H1 (cell line): ENCODE data around the gene PRKCA. TPM values are rescaled to one million over a fixed set of nuclear protein-coding genes. Genes with fewer than 3 reads are reported as not detected.

Source experiments
- CTCF ChIA-PET: fragments of 300-600 bp; sonication (Branson Sonifier 250); formaldehyde crosslinking; loops from one replicate; lab custom pipeline; 2021; ENCODE audit not compliant: partially characterized antibody; lab: Charles Lee
- POLR2A ChIA-PET: fragments of 300-600 bp; sonication (Branson Sonifier 250); formaldehyde crosslinking; loops from one replicate; lab custom pipeline; 2021; ENCODE audit warnings: inconsistent platforms; ENCODE audit not compliant: partially characterized antibody; lab: Charles Lee
- DNase-seq, 2 experiments: peaks; one replicate each; pipeline versions ENCODE4 v3.0.0 to v3.0.0-alpha.2; 2010 to 2022; ENCODE audit warnings: low spot score in 2 of 2, low read depth in 1 of 2, mixed read lengths in 1 of 2
- FAIRE-seq: peaks from 2 replicates; lab custom pipeline; 2011; peaks lifted over from hg19 to GRCh38; lab: Jason Lieb, UNC
- H2AFZ ChIP-seq: 2 replicates; pipeline ENCODE4 v1.8.1; 2012; ENCODE audit warnings: low read length, inconsistent platforms
- H2AK5ac ChIP-seq: 2 replicates; pipeline ENCODE4 v1.6.1; 2013; ENCODE audit warnings: low read depth, low read length
- H2BK120ac ChIP-seq: replicated peaks from 2 replicates; pipeline ENCODE3; 2013; ENCODE audit warnings: low read depth, low read length, inconsistent platforms
- H2BK12ac ChIP-seq: 2 replicates; pipeline ENCODE4 v1.6.1; 2013; ENCODE audit warnings: low read depth, low read length
- H2BK15ac ChIP-seq: 2 replicates; pipeline ENCODE4 v1.6.1; 2013; ENCODE audit warnings: low read length
- H2BK20ac ChIP-seq: 2 replicates; pipeline ENCODE4 v1.6.1; 2013; ENCODE audit warnings: low read length
- H2BK5ac ChIP-seq: 2 replicates; pipeline ENCODE4 v1.6.1; 2013; ENCODE audit warnings: low read depth, low read length
- H3K14ac ChIP-seq: 2 replicates; pipeline ENCODE4 v1.6.1; 2013; ENCODE audit warnings: inconsistent platforms; ENCODE audit not compliant: insufficient read length
- H3K18ac ChIP-seq: 2 replicates; pipeline ENCODE4 v1.6.1; 2013; ENCODE audit warnings: low read length; ENCODE audit errors: extremely low read depth
- H3K23ac ChIP-seq: 2 replicates; pipeline ENCODE4 v1.6.1; 2013; ENCODE audit warnings: inconsistent platforms; ENCODE audit not compliant: insufficient read length
- H3K23me2 ChIP-seq: 2 replicates; pipeline ENCODE4 v1.6.1; 2013; ENCODE audit warnings: low read depth, low read length
- H3K27ac ChIP-seq: 2 replicates; pipeline ENCODE4 v1.6.1; 2011; ENCODE audit warnings: low read depth, low read length, inconsistent platforms
- H3K27me3 ChIP-seq, 4 experiments: replicated peaks in 1 of 4; 1 replicate in 1 of 4; 2 replicates in 3 of 4; pipeline versions ENCODE4 v1.6.1 to v1.8.1; 2011 to 2013; ENCODE audit warnings: low read length in 3 of 4, mild to moderate bottlenecking in 3 of 4, inconsistent platforms in 2 of 4, mixed read lengths in 2 of 4, moderate library complexity in 1 of 4; ENCODE audit not compliant: control insufficient read depth in 3 of 4, insufficient read depth in 3 of 4; ENCODE audit errors: extremely low read depth in 1 of 4
- H3K36me3 ChIP-seq, 4 experiments: 2 replicates each; pipeline versions ENCODE4 v1.6.1 to v1.8.1; 2011 to 2013; ENCODE audit warnings: mild to moderate bottlenecking in 4 of 4, low read length in 3 of 4, moderate library complexity in 2 of 4, control low read depth in 1 of 4, inconsistent platforms in 1 of 4; ENCODE audit not compliant: insufficient read depth in 4 of 4, control insufficient read depth in 2 of 4
- H3K4ac ChIP-seq: replicated peaks from 2 replicates; pipeline ENCODE3; 2013; ENCODE audit warnings: low read length, low read depth, mixed read lengths, inconsistent platforms; ENCODE audit not compliant: insufficient read length
- H3K4me1 ChIP-seq, 4 experiments: replicated peaks in 1 of 4; 1 replicate in 1 of 4; 2 replicates in 3 of 4; pipeline versions ENCODE4 v1.6.1 to v1.8.1; 2011 to 2013; ENCODE audit warnings: low read length in 3 of 4, inconsistent platforms in 2 of 4, mixed read lengths in 1 of 4; ENCODE audit not compliant: insufficient read depth in 4 of 4, control insufficient read depth in 3 of 4
- H3K4me2 ChIP-seq, 2 experiments: 2 replicates each; pipeline versions ENCODE4 v1.6.1 to v1.8.1; 2011 to 2013; ENCODE audit warnings: low read depth in 2 of 2, low read length in 2 of 2, control low read depth in 1 of 2, inconsistent platforms in 1 of 2, mild to moderate bottlenecking in 1 of 2; ENCODE audit not compliant: insufficient read depth in 1 of 2
- H3K4me3 ChIP-seq, 4 experiments: fragments of 200-600, 300-600 bp in 1 of 4; sonication (generic), shearing (Covaris generic), sonication (Bioruptor Twin) in 1 of 4; 2 replicates each; pipeline versions ENCODE4 v1.5.1 to v1.8.1; 2011 to 2016; ENCODE audit warnings: low read length in 4 of 4, low read depth in 3 of 4, control low read depth in 2 of 4, inconsistent platforms in 2 of 4, mild to moderate bottlenecking in 2 of 4, mixed read lengths in 1 of 4, moderate library complexity in 1 of 4; ENCODE audit not compliant: insufficient read depth in 2 of 4; ENCODE audit errors: extremely low read depth in 1 of 4
- H3K56ac ChIP-seq: replicated peaks from 2 replicates; pipeline ENCODE3; 2013; ENCODE audit warnings: low read depth, mild to moderate bottlenecking, mixed read lengths, low read length, inconsistent platforms; ENCODE audit not compliant: insufficient read length
- H3K79me1 ChIP-seq: 2 replicates; pipeline ENCODE4 v1.6.1; 2013; ENCODE audit warnings: low read depth, low read length, control low read depth
- H3K79me2 ChIP-seq, 2 experiments: 2 replicates each; pipeline versions ENCODE4 v1.6.1 to v1.8.1; 2012 to 2013; ENCODE audit warnings: low read length in 2 of 2, mild to moderate bottlenecking in 2 of 2, inconsistent platforms in 1 of 2; ENCODE audit not compliant: insufficient read depth in 2 of 2, control insufficient read depth in 1 of 2
- H3K9ac ChIP-seq, 4 experiments: replicated peaks in 1 of 4; 1 replicate in 1 of 4; 2 replicates in 3 of 4; pipeline versions ENCODE4 v1.6.1 to v1.8.1; 2011 to 2013; ENCODE audit warnings: low read depth in 3 of 4, low read length in 3 of 4, control low read depth in 2 of 4, mild to moderate bottlenecking in 2 of 4, moderate library complexity in 2 of 4, inconsistent platforms in 1 of 4; ENCODE audit errors: extremely low read depth in 1 of 4
- H3K9me3 ChIP-seq, 2 experiments: 2 replicates each; pipeline versions ENCODE4 v1.6.1 to v1.8.1; 2012 to 2013; ENCODE audit warnings: mild to moderate bottlenecking in 2 of 2, moderate library complexity in 2 of 2, control low read depth in 1 of 2, inconsistent platforms in 1 of 2, low read depth in 1 of 2, low read length in 1 of 2, mixed read lengths in 1 of 2; ENCODE audit not compliant: insufficient read depth in 2 of 2
- H4K20me1 ChIP-seq, 2 experiments: replicated peaks in 1 of 2; 2 replicates each; pipeline versions ENCODE3 to v1.8.1; 2011 to 2013; ENCODE audit warnings: inconsistent platforms in 2 of 2, low read length in 2 of 2, mild to moderate bottlenecking in 1 of 2; ENCODE audit not compliant: insufficient read depth in 2 of 2, control insufficient read depth in 1 of 2
- H4K5ac ChIP-seq: 2 replicates; pipeline ENCODE4 v1.6.1; 2013; ENCODE audit warnings: low read length, low read depth, mixed read lengths, inconsistent platforms; ENCODE audit not compliant: insufficient read length
- H4K8ac ChIP-seq: 2 replicates; pipeline ENCODE4 v1.8.0; 2013; ENCODE audit warnings: mild to moderate bottlenecking, moderate library complexity, low read length, inconsistent platforms; ENCODE audit not compliant: insufficient read depth; ENCODE audit errors: extremely low read depth
- H4K91ac ChIP-seq: replicated peaks from 2 replicates; pipeline ENCODE3; 2013; ENCODE audit warnings: low read length, mixed read lengths, inconsistent platforms; ENCODE audit not compliant: insufficient read length
- ATF2 ChIP-seq: IDR thresholded peaks from 2 replicates; pipeline ENCODE4 v1.6.1; 2012; ENCODE audit warnings: low read length, inconsistent platforms
- CHD1 ChIP-seq: IDR thresholded peaks from 2 replicates; pipeline ENCODE4 v1.6.1; 2012; ENCODE audit warnings: low read depth, low read length, improper control_type of control experiment
- KDM4A ChIP-seq: IDR thresholded peaks from one replicate; pipeline ENCODE4 v1.7.1; 2012; ENCODE audit warnings: low read depth, mild to moderate bottlenecking, moderate library complexity, low read length, inconsistent platforms; ENCODE audit not compliant: severe bottlenecking
- NANOG ChIP-seq: IDR thresholded peaks from 2 replicates; pipeline ENCODE4 v1.6.1; 2011; ENCODE audit warnings: low read length, low read depth, mild to moderate bottlenecking, inconsistent platforms; ENCODE audit not compliant: insufficient read depth, poor library complexity, severe bottlenecking
- SAP30 ChIP-seq: fragments of 300-600 bp; sonication (generic); IDR thresholded peaks from 2 replicates; pipeline ENCODE4 v1.7.1; 2012; ENCODE audit warnings: low read length, moderate library complexity, mild to moderate bottlenecking, inconsistent platforms; ENCODE audit not compliant: insufficient read depth, insufficient replicate concordance
- SIX5 ChIP-seq: IDR thresholded peaks from 2 replicates; pipeline ENCODE4 v1.6.1; 2011; ENCODE audit warnings: mild to moderate bottlenecking, low read depth, low read length
- TAF7 ChIP-seq: optimal IDR thresholded peaks from 2 replicates; pipeline ENCODE3; 2011; ENCODE audit warnings: low read depth, mild to moderate bottlenecking, inconsistent platforms, low read length, moderate library complexity, borderline replicate concordance
- TBP ChIP-seq: IDR thresholded peaks from 2 replicates; pipeline ENCODE4 v1.6.1; 2011; ENCODE audit warnings: low read depth, low read length, improper control_type of control experiment
- YY1 ChIP-seq: IDR thresholded peaks from 2 replicates; pipeline ENCODE4 v1.6.1; 2011; ENCODE audit warnings: low read depth, mild to moderate bottlenecking, low read length
- WGBS, 2 experiments: shearing (Covaris generic) in 1 of 2; methylation state at CpG; one replicate each; pipeline versions ENCODE4 v1.1.6 to v1.1.7; 2013 to 2015; ENCODE audit warnings: low lambda C conversion rate in 2 of 2, mixed read lengths in 2 of 2, inconsistent platforms in 1 of 2, low coverage in 1 of 2, missing lambda C conversion rate in 1 of 2; ENCODE audit not compliant: insufficient replicate concordance in 2 of 2, insufficient coverage in 1 of 2, insufficient read length in 1 of 2; ENCODE audit errors: extremely low coverage in 1 of 2, missing lambda C conversion rate in 1 of 2; 5-methylcytosine and 5-hydroxymethylcytosine counted together
- polyA plus RNA-seq, 7 experiments: library from polyadenylated mRNA; depleted of rRNA in 3 of 7; stranded (reverse) in 5 of 7; unstranded in 2 of 7; fragments of >200 nt in 5 of 7; fragments of 200-250 nt in 2 of 7; gene quantifications; 1 replicate in 5 of 7; 2 replicates in 1 of 7; 4 replicates in 1 of 7; pipeline versions ENCODE4 v1.2.1 to v1.2.3, GENCODE V29; 2011 to 2013; ENCODE audit warnings: missing spikeins in 2 of 7, mixed read lengths in 2 of 7
- total RNA-seq: library from RNA; stranded (reverse); fragmentation: NEBNext Ultra II Directional; extraction: Animal tissue kit (Norgen Biotek cat#: 25700); gene quantifications from 2 replicates; pipeline ENCODE4 v1.2.1, GENCODE V29; 2021

The PRKCA gene
- total and polyA plus RNA-seq, 2 of the 8 experiments (the other 6 are each of a cell fraction or from before 2014, with no cell fraction given): 5.8 to 17.8 TPM

GRCh38 chr17:66630379-66630778 lies 328.0 kb downstream of the PRKCA start:
- Histone ChIP-seq H3K36me3 (no peaks in the 10 kb centered on the region), H3K79me1 (no peaks in the 10 kb centered on the region), H3K4me3 (no peak overlapping the region), H3K27me3 (no peaks in the 10 kb centered on the region), H3K56ac (no peak overlapping the region), H3K4me2 (no peak overlapping the region), H2BK15ac (no peak overlapping the region), H3K14ac (no peak overlapping the region), H3K9me3 (no peaks in the 10 kb centered on the region), H3K79me2 (no peaks in the 10 kb centered on the region), H4K8ac (no peak overlapping the region), H4K20me1 (peaks cover 0 to 2% of the 10 kb centered on the region in 2 experiments), H3K23ac (no peak overlapping the region), H2BK5ac (no peak overlapping the region), H3K23me2 (no peaks in the 10 kb centered on the region), H4K5ac (no peak overlapping the region), H4K91ac (no peak overlapping the region), H3K4ac (no peak overlapping the region), H3K18ac (no peak overlapping the region), H2BK12ac (no peak overlapping the region), H3K9ac (no peak overlapping the region), H2BK120ac (no peak overlapping the region), H3K4me1 (no peaks in the 10 kb centered on the region), H2BK20ac (no peak overlapping the region), H3K27ac (no peak overlapping the region), H2AK5ac (no peak overlapping the region), H2AFZ (no peak overlapping the region)
- ChIA-PET CTCF (interaction anchor here (1.0 to 1.5 kb wide), 3 partner anchors 10 to 49 kb away, joined by 3 read pairs; no protein-coding TSS in a partner anchor), POLR2A (no interaction called here)
- 84% methylated on average over 2 of the region's 2 CpGs; no CpG with 5 or more reads in 1 of the 2 experiments for WGBS, 2 experiments
- FAIRE-seq: no peak
- DNase-seq: no peak
- TF ChIP-seq TAF7: no peak
- TF ChIP-seq CHD1: no peak
- TF ChIP-seq SIX5: no peak
- no peak for TF ChIP-seq KDM4A
- TF ChIP-seq NANOG: no peak
- TF ChIP-seq SAP30: no peak
- no peak for TF ChIP-seq TBP
- TF ChIP-seq ATF2: no peak
- TF ChIP-seq YY1: no peak
